ENCODE measurements around the gene PSMG4. TPM values are rescaled to one million over a fixed set of nuclear protein-coding genes. Genes with fewer than 3 reads are reported as not detected.

Gene PSMG4
- total RNA-seq, 2 experiments from 2014 or later = 50.2 to 53.9 TPM

DNA sequence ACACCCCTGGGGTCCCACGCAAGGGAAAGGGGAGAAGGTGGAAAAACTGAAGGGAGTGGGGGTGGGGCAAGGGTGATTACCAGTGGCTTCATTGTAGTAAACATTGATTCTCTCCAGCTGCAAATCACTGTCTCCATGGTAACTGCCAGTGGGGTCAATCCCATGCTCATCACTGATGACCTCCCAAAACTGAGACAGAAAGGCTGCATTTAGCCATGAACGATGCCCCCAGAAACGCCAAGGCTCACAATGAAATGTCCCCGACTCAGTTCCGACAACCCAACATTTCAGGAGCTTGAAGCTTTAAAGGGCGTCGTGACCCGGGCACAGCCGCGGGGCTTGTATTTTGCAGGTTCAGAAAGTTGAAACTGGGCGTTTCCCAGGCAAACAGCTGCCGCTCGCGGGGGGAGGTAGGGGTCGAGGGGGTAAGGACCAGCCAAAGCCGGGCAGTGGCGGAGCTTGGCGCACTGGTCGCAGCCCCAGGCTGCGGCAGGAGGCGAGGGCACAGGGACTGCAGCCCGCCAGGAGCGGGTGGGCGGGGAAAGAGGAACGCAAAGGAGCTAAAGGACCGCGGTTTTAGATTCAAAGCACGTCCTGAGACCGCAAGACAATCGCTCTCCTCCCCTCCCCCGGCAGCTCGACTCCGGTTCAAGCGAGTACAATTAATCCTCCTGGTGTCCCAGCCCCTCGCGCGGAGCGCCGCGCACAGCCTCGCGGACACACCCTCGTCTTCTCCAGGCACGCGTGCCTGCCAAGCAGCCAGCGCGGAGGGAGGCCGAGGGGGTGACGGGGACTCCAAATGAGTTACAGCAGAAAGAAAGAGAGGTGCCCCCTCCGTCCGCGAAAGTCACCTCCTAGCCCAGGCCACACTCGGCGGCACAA, 32.0 kb upstream of the PSMG4 start:
- peak; percentile 20 for ATAC-seq
- Mint-ChIP-seq H3K36me3 (ENCODE audit: low read depth) (no peaks in the 10 kb centered on the region), H3K9me3 (no peaks in the 10 kb centered on the region), H3K4me3 (peak overlapping the region; percentile 61), H3K27ac (no peak overlapping the region), H3K27me3 (peaks cover 60% of the 10 kb centered on the region), H3K4me1 (ENCODE audit: low read depth) (peaks cover 39% of the 10 kb centered on the region)
- CTCF ChIA-PET = interaction anchor here (0.7 to 1.1 kb wide), 2 partner anchors 11 to 25 kb away, joined by 3 to 5 read pairs; no protein-coding TSS in a partner anchor
- DNase-seq = peak; percentile 41
- POLR2A ChIA-PET = interaction anchor here (0.7 to 1.4 kb wide), 3 partner anchors 15 to 710 kb away, joined by 3 to 6 read pairs (median 3); no protein-coding TSS in a partner anchor
- TF ChIP-seq, protein P1, sequence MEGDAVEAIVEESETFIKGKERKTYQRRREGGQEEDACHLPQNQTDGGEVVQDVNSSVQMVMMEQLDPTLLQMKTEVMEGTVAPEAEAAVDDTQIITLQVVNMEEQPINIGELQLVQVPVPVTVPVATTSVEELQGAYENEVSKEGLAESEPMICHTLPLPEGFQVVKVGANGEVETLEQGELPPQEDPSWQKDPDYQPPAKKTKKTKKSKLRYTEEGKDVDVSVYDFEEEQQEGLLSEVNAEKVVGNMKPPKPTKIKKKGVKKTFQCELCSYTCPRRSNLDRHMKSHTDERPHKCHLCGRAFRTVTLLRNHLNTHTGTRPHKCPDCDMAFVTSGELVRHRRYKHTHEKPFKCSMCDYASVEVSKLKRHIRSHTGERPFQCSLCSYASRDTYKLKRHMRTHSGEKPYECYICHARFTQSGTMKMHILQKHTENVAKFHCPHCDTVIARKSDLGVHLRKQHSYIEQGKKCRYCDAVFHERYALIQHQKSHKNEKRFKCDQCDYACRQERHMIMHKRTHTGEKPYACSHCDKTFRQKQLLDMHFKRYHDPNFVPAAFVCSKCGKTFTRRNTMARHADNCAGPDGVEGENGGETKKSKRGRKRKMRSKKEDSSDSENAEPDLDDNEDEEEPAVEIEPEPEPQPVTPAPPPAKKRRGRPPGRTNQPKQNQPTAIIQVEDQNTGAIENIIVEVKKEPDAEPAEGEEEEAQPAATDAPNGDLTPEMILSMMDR (IDR thresholded peaks at IDR 0.05) = no peak
- intact Hi-C loops (cut with micrococcal nuclease) = no loop called here

DNA sequence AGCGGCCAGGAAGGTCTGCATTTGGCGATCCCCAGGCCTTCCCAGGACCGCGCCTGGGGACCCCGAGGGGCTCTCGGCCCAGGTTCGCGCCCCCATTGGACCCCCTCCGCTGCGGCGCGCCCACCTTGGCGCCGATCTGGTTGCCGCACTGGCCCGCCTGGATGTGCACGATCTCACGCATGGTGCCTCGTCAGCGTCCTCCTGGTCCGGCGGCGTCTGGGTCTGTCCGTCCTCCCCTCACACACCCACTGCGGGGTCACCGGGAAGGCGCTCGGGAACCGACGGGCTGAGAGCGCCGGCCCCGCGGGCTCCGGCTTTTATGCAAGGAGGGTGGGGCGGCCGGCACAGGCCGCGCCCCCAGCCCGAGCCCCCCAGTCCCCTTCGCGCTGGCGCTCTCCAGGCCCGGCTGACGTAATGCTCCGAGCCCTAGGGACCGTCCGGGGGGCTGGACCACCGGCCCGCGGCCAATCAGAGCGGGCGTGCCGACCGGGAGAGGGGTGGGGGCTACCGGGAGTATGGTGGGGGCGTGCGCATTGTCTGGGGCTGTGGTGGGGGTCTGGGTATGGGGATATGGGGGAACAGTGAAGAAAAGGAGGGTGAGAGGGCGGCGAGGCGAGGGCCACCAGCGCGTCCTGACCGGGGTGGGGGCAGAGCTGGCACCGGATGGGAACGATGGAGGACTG, 31.2 kb upstream of the PSMG4 start, which contains the start of gene TUBB2B:
Gene TUBB2B (minus strand): TSS at position 291 of the 683 bp plus-strand sequence. CDS start 110 bp downstream, at position 181.
- TF ChIP-seq, protein P1 (IDR thresholded peaks at IDR 0.05) = no peak
- peaks cover 66% of the 10 kb centered on the region for H3K27me3 Mint-ChIP-seq
- H3K4me1 Mint-ChIP-seq (ENCODE audit: low read depth) = peaks cover 42% of the 10 kb centered on the region
- peak within 1 kb of the TSS; percentile 61 for H3K4me3 Mint-ChIP-seq
- intact Hi-C loops (cut with micrococcal nuclease) = no loop called here
- POLR2A ChIA-PET = interaction anchor here (1.3 to 1.4 kb wide), 2 partner anchors 15 to 19 kb away, joined by 3 to 6 read pairs; no protein-coding TSS in a partner anchor
- DNase-seq (no peak), ATAC-seq (peak; percentile 19)
- no peak within 1 kb of the TSS for H3K27ac Mint-ChIP-seq
- no peaks in the 10 kb centered on the region for H3K36me3 Mint-ChIP-seq (ENCODE audit: low read depth)
- CTCF ChIA-PET = interaction anchor here (0.6 to 1.1 kb wide), 2 partner anchors 24 to 546 kb away, joined by 3 to 5 read pairs; no protein-coding TSS in a partner anchor
- H3K9me3 Mint-ChIP-seq = no peaks in the 10 kb centered on the region

DNA sequence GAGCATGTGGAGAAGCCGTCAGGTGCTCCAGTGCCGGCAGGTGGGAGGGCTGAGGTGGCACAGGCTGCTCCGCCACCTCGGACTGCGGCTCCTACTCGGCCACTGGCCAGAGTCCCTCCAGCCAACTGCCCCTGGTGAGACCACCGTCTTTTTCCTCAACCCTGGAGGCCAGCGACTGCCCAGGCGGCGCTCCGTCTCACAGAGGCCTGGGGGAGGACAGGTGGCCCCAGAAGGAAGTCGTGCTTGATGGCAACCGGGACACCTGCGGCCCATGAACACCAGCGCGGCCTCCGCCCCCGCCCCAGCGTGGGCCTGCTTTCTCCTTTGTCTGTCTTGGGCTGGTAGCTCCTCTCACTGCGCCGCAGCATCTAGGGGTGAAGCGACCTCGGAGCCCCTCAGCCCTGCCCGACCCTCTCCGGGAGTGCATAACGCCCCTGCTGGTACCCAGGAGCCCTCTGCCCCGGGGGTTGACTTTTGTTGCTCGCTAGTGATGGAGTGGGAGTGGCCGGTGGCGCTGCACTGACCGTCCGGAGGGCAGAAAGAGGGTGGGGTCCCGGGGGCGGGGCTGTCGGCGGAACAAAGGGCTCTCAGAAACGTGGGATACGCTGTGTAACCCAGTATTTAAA, 30.6 kb upstream of the PSMG4 start:
- peaks cover 42% of the 10 kb centered on the region for H3K4me1 Mint-ChIP-seq (ENCODE audit: low read depth)
- intact Hi-C loops (cut with micrococcal nuclease) = no loop called here
- peak; percentile 31 for ATAC-seq
- CTCF ChIA-PET = interaction anchor here (0.6 to 2.2 kb wide), 2 partner anchors 23 to 547 kb away, joined by 3 to 12 read pairs; no protein-coding TSS in a partner anchor
- no peak overlapping the region for H3K27ac Mint-ChIP-seq
- TF ChIP-seq, protein P1 (IDR thresholded peaks at IDR 0.05) = no peak
- no peaks in the 10 kb centered on the region for H3K36me3 Mint-ChIP-seq (ENCODE audit: low read depth)
- peak overlapping the region; percentile 59 for H3K4me3 Mint-ChIP-seq
- POLR2A ChIA-PET = interaction anchor here (1.4 kb wide), 1 partner anchor 19 kb away, joined by 3 read pairs; no protein-coding TSS in a partner anchor
- peaks cover 73% of the 10 kb centered on the region for H3K27me3 Mint-ChIP-seq
- no peaks in the 10 kb centered on the region for H3K9me3 Mint-ChIP-seq
- peak; percentile 54 for DNase-seq

DNA sequence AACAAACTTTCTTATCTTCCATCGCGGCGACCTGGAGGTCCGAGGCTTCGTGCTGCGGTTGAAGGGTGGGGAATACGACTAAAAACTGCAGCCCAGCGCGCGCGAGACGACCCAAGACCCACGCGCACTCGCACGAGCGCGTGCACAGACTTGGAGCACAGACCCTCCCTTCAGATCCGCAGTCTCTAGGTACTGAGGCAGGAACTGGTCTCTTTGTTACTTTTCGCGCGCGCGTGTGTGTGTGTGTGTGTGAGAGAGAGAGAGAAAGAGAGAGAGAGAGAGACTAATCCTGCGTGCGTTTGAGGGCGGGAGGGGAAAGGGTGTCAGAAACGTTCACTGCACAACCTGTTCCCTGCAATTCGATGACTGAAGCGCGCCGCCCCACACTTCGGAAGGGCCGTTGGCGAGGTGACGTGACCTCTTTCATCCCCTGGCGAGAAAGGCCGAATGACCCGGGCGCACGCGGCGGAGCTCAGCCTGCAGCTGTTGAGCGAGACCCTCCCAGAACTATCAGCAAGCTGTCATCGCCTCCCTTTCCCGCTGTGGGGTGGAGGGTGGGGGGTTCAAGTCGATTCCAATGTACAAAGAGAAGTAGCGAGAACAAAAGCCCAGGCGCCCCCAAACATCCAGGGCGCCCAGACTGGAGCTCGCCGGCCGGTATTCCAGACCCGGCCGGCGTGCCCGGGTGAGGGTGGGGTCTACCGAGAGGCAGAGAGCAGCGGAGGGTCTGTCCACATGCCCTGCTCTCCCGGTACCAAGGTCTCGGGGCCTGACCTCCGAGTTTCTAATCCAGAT, 29.8 kb upstream of the PSMG4 start:
- intact Hi-C loops (cut with micrococcal nuclease) = no loop called here
- H3K4me3 Mint-ChIP-seq = peak overlapping the region; percentile 63
- no peaks in the 10 kb centered on the region for H3K9me3 Mint-ChIP-seq
- peaks cover 76% of the 10 kb centered on the region for H3K27me3 Mint-ChIP-seq
- H3K27ac Mint-ChIP-seq = no peak overlapping the region
- no peaks in the 10 kb centered on the region for H3K36me3 Mint-ChIP-seq (ENCODE audit: low read depth)
- peaks cover 42% of the 10 kb centered on the region for H3K4me1 Mint-ChIP-seq (ENCODE audit: low read depth)
- POLR2A ChIA-PET = interaction anchor here (0.7 to 1.7 kb wide), 3 partner anchors 15 to 29 kb away, joined by 3 to 5 read pairs (median 3); no protein-coding TSS in a partner anchor
- TF ChIP-seq, protein P1 (IDR thresholded peaks at IDR 0.05) = no peak
- ATAC-seq = no peak
- peak; percentile 56 for DNase-seq
- CTCF ChIA-PET = interaction anchor here (0.9 to 2.2 kb wide), 6 partner anchors 19 to 72 kb away, joined by 3 to 12 read pairs (median 3); partner anchors contain the start of gene TUBB2A

Measured in activated CD8-positive, alpha-beta T cell treated with anti-CD3 and anti-CD28 coated beads for 36 hours (primary cell).